Astrocyte of the spinal cord (primary cell): ENCODE data around the gene SELENOS.

Experiments used
- DNase-seq: peaks from one replicate; pipeline ENCODE4 v3.0.0; 2011; ENCODE audit warnings: low read depth, low spot score
- H3K4me3 ChIP-seq: 2 replicates; pipeline ENCODE4 v1.5.1; 2011; ENCODE audit warnings: low read depth, mild to moderate bottlenecking, low read length, moderate library complexity
- in situ Hi-C: cut with HindIII; loops from 2 replicates; pipeline ENCODE4 v1.10.0; 2017; ENCODE audit warnings: low sequenced_read_pairs
- TF ChIP-seq, protein P1 (sequence below): IDR thresholded peaks from 2 replicates; pipeline ENCODE4 v1.5.1; 2012; ENCODE audit warnings: low read depth, mild to moderate bottlenecking, low read length, inconsistent platforms

The SELENOS gene

DNA sequence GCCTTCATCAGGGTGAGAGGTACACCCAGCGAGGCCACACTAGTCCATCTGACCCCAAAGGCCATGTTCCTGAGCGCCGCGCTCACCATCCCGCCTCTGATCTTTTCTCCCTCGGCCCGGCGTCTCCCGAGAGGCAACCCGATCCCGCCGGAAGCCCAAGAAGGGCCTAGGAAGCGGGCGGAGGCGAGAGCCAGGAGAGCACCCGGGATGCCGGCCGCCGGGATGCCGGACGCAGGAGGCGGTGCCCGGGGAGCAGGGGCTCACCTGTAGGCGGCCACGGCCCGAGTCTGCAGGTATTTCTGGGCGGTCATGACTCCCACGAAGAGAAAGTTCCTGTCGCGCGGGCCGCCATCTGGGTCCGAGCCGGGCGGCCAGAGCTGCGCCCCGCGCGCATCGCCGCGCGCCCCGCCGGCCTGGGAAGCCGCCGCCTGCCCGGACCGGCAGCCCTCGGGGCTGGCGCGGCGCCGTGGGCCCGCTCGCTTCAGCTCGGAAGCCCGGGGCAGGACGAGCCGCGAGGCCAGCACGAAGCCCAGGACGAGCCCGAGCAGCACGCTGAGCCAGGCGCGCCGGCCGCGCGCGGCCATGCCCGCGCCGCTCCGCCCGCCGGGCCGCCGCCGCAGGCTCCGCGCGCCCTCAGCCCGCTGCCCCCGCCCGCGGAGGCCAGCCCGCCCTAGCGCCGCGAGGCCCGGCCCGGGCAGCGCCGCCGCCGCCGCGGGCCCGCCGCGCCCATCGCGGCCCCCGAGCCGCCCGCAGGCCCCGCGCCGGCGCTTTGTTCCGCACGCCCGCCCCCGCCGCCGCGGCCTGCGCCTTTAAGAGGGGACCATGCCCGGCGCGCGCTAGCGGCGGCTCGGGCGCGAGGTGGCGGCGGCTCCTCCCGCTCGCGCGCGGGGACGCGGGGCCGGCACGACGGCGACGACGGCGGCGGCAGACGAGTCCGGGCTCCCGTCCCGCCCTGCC is 26.1 kb downstream of the SELENOS start:
- H3K4me3 ChIP-seq, result peak overlapping the region; percentile 71
- in situ Hi-C loops, result loop anchor here (10.0 kb wide), 1 partner anchor 126 kb away; no protein-coding TSS in a partner anchor
- no peak for DNase-seq

DNA sequence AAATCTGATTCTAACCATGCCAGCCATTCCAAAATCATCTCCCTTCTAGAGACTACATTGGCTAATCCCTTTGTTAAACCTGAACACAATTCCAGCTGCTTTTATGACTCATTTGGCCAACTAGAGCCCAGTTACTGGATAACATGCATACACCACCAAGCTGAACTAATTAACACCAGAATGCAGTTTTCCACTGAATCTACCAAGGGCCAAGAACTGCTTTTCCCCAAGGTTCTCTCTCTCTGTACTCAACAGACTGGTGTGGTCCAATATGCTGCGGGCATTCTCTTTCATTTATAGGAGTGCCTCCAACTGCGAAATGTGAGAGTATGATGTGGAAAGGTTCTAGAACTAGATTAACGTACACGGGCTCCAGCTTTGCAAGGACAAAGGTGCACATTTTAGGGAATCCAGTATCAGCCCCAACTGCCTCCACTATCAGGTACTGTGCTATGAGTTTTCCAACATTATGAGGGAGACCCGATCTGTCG is 26.9 kb downstream of the SELENOS start:
- DNase-seq, result peak; percentile 87
- TF ChIP-seq, protein P1, sequence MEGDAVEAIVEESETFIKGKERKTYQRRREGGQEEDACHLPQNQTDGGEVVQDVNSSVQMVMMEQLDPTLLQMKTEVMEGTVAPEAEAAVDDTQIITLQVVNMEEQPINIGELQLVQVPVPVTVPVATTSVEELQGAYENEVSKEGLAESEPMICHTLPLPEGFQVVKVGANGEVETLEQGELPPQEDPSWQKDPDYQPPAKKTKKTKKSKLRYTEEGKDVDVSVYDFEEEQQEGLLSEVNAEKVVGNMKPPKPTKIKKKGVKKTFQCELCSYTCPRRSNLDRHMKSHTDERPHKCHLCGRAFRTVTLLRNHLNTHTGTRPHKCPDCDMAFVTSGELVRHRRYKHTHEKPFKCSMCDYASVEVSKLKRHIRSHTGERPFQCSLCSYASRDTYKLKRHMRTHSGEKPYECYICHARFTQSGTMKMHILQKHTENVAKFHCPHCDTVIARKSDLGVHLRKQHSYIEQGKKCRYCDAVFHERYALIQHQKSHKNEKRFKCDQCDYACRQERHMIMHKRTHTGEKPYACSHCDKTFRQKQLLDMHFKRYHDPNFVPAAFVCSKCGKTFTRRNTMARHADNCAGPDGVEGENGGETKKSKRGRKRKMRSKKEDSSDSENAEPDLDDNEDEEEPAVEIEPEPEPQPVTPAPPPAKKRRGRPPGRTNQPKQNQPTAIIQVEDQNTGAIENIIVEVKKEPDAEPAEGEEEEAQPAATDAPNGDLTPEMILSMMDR, result no peak
- in situ Hi-C loops, result loop anchor here (10.0 kb wide), 1 partner anchor 126 kb away; no protein-coding TSS in a partner anchor
- H3K4me3 ChIP-seq, result peak overlapping the region; percentile 71

More for the DNA sequence above, 26.1 kb downstream of the SELENOS start:
- TF ChIP-seq, protein P1, result no peak

DNA sequence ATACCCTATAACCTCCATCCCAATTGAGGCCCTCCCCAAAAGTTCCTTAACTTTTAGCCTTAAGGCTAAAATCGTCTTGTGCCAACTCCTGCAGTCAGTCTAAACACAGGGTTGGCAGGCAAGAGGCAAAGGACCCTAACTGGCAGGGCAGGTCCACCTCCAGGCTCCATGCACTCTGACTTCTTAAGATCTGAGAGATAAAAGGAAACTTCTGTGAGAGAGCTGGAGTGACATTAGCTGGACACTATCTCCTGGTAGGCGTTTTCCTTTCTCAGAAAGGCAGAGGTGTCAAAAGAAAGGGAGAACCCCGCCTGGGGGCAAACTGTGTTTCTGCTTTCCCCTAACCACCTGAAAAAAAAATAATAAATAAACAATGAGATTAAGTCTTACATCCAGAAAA is 29.0 kb downstream of the SELENOS start:
- TF ChIP-seq, protein P1, result no peak
- no peak for DNase-seq
- in situ Hi-C loops, result no loop called here
- no peak overlapping the region for H3K4me3 ChIP-seq

DNA sequence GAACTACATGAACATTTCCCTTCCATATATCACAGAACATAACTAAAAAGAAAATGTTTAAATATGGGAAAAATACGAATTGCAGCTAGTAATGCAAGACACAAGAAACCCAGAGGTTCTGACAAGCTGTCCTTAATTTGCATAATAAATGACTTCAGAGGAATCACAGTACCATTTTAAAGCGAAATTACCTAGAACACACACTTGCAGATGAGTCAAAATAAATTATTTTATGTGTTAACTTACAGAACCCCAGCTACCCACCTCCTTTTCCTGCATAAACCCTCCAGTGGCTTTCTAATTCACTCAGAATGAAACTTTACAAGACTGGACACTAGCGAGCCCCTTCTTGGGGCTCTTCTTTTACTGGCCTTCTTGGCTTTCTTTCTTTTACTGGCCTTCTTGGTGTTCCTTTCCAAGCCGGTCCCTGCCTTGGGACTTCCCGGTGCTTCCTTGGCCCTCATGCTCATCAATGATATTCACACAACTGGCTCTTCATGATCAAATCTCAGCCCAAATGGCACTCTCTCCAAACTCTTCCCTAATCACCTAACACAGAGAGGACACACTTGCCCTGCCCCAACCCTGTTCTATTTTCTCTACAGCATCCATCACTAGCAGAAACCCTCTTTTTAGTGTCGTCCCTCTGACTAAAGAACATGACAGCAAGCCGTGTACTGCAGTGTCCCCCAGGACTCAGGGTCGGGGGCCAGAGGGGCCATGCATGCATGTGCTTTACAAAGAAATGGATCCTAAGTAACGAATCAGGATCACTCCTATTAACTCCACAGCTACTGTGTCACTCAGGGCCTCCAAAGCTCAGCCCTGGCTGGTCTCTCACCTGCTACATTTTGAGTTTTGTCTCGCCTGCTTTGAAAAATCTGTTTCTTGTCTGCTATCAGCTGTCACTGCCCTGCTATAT is 30.2 kb downstream of the SELENOS start:
- TF ChIP-seq, protein P1, result no peak
- in situ Hi-C loops, result no loop called here
- DNase-seq, result no peak
- no peak overlapping the region for H3K4me3 ChIP-seq

DNA sequence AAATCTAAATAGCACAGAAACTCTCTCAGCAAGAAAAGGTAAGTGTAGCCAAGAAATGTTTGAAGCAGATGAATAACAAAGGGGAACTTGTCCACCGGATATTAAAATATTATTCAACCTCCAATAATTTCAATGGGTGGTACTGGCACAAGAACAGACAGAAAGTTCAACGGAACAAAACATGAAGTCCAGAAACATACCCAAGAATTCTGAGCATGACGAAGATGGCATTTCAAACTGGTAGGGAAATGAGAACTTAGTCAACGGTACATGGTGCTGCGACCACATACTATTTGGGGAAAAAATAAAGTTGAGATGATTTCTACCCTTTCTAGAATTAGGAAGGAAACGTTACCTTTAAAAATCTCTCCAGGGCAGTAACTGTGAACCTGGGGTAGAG is 30.9 kb downstream of the SELENOS start:
- DNase-seq, result no peak
- in situ Hi-C loops, result no loop called here
- TF ChIP-seq, protein P1, result no peak
- H3K4me3 ChIP-seq, result no peak overlapping the region
